CD1c-positive myeloid dendritic cell (primary cell): Measurements from ENCODE around the gene PEX14.
A peak's percentile ranks its signal among the peaks of the same experiment; 100 is the strongest.

Experiments
- DNase-seq: peaks from one replicate; pipeline ENCODE4 v3.0.0-alpha.2; 2016; ENCODE audit errors: extremely low spot score

The PEX14 gene

GRCh38 chr1:10516925-10517676, 42.4 kb downstream of the PEX14 start:
- DNase-seq = no peak

DNA sequence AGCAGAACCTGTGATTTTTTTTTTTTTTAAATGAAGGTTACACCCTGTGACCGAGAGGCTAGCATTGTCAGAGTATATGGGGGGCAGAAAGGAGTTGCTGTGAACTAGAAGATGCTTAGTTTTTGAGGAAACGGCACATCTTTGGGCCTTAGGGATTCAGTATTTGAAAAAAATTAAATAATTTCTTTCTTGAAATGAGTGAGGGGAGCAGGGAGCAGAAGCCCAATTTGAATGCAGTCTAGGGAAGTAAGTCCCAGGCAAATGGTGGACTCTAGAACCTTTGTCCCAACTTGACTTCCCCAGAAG, 42.9 kb downstream of the PEX14 start:
- peak; percentile 28 for DNase-seq

DNA sequence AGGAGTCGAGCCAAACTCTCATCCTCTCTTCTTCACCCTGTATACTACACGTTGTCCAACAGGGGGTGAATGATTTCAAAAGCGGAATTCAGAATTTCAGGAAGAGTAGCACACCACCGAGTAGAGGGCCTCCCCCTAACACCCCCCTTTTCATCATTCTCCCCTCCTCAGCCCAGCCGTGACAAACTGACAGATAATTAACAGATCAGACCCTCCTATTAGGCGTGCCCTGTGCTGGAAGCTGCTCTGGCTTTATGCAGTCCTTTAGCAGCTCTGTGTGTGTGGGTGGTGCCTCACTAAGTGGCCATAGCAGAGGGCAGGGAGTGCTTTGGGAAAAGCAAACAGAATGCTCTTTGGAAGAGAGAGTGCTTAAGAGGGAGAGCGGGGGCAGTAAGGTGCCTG, 44.3 kb downstream of the PEX14 start:
- DNase-seq = no peak

GRCh38 chr1:10520497-10520896, 45.7 kb downstream of the PEX14 start:
- no peak for DNase-seq

- no peak for DNase-seq
These were observed 46.2 kb downstream of the PEX14 start for GRCh38 chr1:10520952-10521351.

DNA sequence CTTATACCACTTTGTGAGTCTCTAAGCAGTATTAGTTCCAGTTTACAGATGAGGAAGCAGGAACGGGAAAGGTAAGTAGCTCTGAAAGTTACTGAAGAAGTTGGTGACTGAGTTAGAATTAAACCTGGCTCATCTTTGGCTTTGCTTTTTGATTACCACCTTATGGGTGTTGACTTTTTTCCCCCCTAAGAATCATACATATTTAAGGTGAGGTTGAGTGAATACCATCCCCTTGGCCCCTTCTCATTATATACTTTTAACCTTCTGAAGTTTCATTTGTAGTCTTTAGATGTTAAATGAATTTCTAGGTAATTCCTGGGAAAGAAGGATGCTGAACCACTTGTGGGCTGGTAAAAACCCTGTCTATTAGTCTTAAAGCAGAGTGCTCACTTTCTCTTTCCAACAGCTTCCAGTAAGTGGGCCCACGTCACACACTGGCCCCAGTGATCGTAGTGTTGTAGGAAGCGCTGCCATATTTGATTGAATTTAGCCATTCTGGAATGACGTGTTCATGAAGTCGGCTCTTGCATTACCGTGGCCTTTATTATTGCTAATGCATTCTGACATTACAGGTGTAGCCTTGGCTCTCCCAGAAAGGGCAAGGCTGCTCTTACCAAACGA, 46.9 kb downstream of the PEX14 start:
- DNase-seq = no peak

DNA sequence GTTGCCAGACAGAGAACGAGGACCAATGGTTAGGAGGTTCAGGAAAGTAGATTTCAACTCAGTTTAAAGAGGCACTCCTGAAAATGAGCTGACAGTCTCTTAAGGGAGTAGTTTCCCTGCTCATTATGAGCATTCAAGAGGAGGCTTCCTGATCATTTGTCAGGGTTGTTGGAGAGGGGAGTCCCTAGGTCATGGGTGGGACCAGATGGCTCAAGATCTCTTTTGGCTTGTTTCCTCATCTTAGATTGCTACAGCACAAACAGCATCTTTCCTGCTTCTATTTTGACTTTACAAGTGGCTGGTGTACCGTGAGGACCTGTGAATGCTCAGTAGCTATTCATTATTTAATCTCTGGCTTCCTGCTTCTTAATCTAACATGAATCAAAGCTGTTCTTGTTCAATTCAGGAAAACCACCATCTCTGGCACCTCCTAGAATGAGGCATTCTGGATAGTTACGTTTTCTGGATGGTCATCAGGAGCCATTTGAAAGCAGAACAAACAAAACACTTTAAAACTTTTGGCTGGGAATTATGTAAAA, 47.6 kb downstream of the PEX14 start:
- no peak for DNase-seq

DNA sequence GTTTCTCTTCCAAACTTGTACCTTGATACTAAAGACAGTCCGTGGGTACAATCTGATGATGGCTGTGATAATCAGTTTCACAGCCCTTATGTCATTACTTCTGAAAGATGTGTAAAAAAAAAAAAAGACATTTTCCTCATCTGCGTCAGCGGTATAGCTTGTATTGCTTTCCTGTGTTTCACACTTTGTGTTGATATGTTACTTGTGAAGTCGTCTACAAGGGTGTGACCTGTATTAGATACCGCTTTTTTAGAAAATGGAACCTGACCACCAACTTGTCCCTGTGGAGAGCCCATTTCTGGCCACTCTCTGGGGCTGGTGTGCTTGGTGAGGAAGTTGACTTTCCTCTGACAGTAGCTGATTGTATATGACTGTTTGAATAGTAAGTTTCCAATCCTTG, 50.5 kb downstream of the PEX14 start:
- DNase-seq = no peak

GRCh38 chr1:10528066-10529014, 53.6 kb downstream of the PEX14 start:
- DNase-seq = no peak

DNA sequence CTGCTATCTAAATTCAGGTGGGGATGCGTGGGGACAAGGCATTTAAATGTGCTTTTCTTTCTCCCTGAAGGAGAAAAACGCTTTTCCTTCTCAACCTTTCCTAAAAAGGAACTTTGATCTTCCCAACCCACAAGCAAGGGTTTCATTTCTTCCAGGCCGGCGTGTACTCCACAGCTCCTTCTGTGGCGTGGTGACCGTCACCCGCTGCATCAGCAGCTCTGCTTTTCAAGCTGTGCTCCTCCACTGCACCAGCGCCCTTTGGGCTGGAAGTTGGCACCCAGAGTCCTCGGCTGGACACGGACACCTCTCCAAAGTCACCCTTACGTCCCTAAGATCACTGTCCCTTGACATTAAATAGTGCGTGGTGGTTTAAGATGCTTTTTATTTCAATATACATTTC, 54.3 kb downstream of the PEX14 start:
- no peak for DNase-seq

GRCh38 chr1:10529765-10530164, 55.0 kb downstream of the PEX14 start:
- DNase-seq = no peak

DNA sequence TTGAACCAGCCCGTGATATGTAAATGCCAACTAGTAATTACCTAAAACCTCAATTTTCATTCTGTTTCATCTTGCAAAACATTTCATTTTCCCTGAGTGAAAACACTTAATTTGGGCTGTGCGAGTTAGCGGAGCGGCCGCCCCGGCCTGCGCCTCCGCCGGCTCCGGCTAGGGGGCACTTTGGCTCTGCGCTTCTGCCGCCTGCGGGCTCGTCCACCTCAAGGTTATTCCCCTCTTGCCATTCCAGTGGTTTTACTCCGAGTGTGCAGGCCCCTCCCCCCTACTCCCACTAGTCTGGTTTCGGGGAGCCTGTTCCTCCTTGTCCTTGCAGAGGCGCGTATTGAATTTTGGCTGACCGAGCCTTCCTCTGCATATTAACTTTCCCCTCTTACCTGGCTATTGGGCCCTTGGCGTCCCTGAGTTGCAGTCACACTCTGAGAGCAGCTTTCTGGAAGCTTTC, 55.6 kb downstream of the PEX14 start:
- peak; percentile 66 for DNase-seq

DNA sequence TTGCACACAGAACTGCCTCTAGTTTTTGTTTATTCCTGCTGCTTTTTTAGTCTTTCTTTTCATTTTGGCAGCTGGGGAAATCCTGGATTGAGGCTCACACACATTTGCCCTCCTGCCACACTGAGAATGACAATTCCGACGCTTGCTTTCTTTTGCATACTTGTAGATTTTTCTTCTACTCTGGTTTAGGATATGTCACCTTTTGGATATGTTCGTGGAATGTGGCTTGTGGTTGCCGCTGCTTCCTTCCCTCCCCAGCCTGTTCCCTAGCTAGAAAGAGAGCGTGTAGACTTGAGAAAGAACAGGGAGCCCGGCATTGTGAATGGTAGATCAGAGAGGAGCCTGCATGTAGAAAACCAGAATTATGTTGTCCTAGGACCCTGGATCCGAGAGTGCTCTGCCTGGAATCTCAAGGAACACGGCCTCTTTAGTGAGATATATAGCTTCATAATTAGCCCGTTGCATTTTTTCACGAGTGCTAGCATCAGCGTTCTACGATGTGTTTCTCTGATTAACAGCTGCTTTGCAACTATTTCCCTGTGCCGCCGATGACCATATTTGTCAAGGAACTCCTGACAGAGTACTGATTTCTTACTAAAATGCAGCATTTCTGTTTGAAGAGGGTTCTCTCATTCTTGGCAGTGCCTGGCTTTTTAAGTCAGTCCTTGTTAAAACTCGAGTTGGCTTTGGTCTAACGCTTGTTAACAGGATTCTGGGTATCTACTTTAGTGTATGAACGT, 56.2 kb downstream of the PEX14 start:
- no peak for DNase-seq

DNA sequence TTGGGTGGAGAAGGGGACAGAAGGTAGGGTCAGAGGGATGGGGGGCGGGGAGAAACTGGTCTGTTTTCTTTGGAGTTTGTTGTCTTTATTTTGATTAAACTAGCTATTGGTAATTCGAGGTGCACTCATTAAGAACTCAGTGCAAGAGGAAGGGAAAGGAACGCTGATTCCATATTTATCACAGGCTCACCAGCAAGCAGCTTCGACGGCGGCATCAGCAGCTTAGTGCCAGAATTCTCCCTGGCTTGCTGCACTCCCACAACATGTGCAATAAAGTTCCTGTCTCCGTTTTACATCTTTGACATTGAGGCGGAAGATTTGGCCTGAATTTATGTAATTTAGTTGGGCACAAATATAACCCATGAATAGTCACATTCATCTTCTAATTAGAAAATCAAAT, 57.6 kb downstream of the PEX14 start:
- DNase-seq = no peak

DNA sequence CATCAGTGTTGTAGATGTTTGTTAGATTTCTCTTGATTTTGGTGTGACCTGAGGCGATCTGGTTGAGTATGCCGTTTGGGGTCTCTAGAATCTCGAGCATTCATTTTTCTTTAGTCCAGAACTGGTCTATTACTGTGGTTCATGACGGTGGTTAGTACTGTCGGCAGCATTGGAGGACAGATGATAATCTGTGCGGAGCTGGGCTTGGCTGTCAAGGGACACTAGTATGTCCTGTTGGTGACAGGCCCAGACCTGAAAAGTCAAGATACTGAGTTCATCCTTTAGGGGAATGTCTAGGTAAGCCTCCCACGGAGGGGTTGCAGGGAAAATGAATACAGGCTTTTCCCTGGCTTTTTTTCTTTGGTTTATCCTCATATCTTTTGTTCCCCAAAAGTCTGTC, 59.8 kb downstream of the PEX14 start:
- DNase-seq = no peak

GRCh38 chr1:10536133-10536770, 61.5 kb downstream of the PEX14 start:
- no peak for DNase-seq

- DNase-seq = no peak
These were observed 62.5 kb downstream of the PEX14 start for GRCh38 chr1:10537082-10537766.

GRCh38 chr1:10538646-10539355, 64.1 kb downstream of the PEX14 start:
- no peak for DNase-seq

GRCh38 chr1:10539411-10540043, 64.8 kb downstream of the PEX14 start:
- no peak for DNase-seq
